Amniotic stem cell (primary cell): ENCODE measurements around the gene KLHL35.
"Not testable (repeated sequence)": the region's sequence is repeated elsewhere in the genome, so short reads cannot be mapped to it uniquely, and the experiment has no call there.

Experiments
- DNase-seq: peaks from one replicate; lab custom pipeline; 2025; lab: John Stamatoyannopoulos, UW

The KLHL35 gene

GRCh38 chr11:75388386-75389275 lies 44.4 kb downstream of the KLHL35 start:
- peak; percentile 29 for DNase-seq

GRCh38 chr11:75387736-75388294 lies 45.2 kb downstream of the KLHL35 start:
- DNase-seq = no peak

GRCh38 chr11:75386942-75387630 lies 45.9 kb downstream of the KLHL35 start:
- no peak for DNase-seq

GRCh38 chr11:75384438-75385080 lies 48.4 kb downstream of the KLHL35 start:
- peak; percentile 37 for DNase-seq

- DNase-seq = no peak
Measured at GRCh38 chr11:75383246-75383645, 49.8 kb downstream of the KLHL35 start.

- no peak for DNase-seq
Measured at GRCh38 chr11:75380716-75381420, 52.1 kb downstream of the KLHL35 start.

GRCh38 chr11:75380245-75380644 lies 52.8 kb downstream of the KLHL35 start:
- no peak for DNase-seq

GRCh38 chr11:75378776-75379175 lies 54.2 kb downstream of the KLHL35 start:
- not testable (repeated sequence) for DNase-seq

- no peak for DNase-seq
Measured at GRCh38 chr11:75376175-75376574, 56.8 kb downstream of the KLHL35 start.

GRCh38 chr11:75375626-75376025 lies 57.4 kb downstream of the KLHL35 start:
- DNase-seq = no peak

- DNase-seq = no peak
Measured at GRCh38 chr11:75374646-75375045, 58.4 kb downstream of the KLHL35 start.

GRCh38 chr11:75373201-75373600 lies 59.8 kb downstream of the KLHL35 start:
- no peak for DNase-seq
